K562 (cell line): ENCODE results near the gene RASSF3. TPM values are rescaled to one million over a fixed set of nuclear protein-coding genes. Genes with fewer than 3 reads are reported as not detected.

ENCODE experiments used
- CEBPG ChIP-seq, 3 experiments: fragments of 200-800 bp in 1 of 3; sonication (Bioruptor generic) in 1 of 3; sonication (generic) in 1 of 3; formaldehyde crosslinking in 1 of 3; IDR thresholded peaks in 2 of 3; conservative IDR thresholded peaks in 1 of 3; 2 replicates each; pipeline versions ENCODE4 v1.6.1 to v1.8.0; 2016 to 2022; ENCODE audit warnings: missing compliant biosample characterization in 2 of 3, missing genetic modification characterization in 2 of 3, mild to moderate bottlenecking in 1 of 3, missing genetic modification reagents in 1 of 3
- CREM ChIP-seq: IDR thresholded peaks from 2 replicates; pipeline ENCODE4 v1.6.1; 2014; ENCODE audit warnings: antibody characterized with exemption, low read depth
- CSDE1 ChIP-seq, 2 experiments: fragments of 450-650 bp; IDR thresholded peaks; 2 replicates each; pipeline ENCODE4 v1.6.1; 2016; ENCODE audit warnings: mild to moderate bottlenecking in 1 of 2
- CTBP1 ChIP-seq: fragments of 450-650 bp; IDR thresholded peaks from 2 replicates; pipeline ENCODE4 v1.6.1; 2016; ENCODE audit warnings: borderline replicate concordance
- FOXM1 ChIP-seq, 2 experiments: fragments of 450-650 bp in 1 of 2; sonication (generic) in 1 of 2; formaldehyde crosslinking in 1 of 2; IDR thresholded peaks; 2 replicates each; pipeline versions ENCODE4 v1.6.1 to v1.9.0; 2017 to 2022; ENCODE audit warnings: low read depth in 2 of 2, mild to moderate bottlenecking in 2 of 2, missing genetic modification reagents in 1 of 2, moderate library complexity in 1 of 2
- ILF3 ChIP-seq: fragments of 450-650 bp; IDR thresholded peaks from 2 replicates; pipeline ENCODE4 v1.6.1; 2018; ENCODE audit warnings: antibody characterized with exemption, mild to moderate bottlenecking, moderate library complexity, borderline replicate concordance
- JUN ChIP-seq, 2 experiments: sonication (generic) in 1 of 2; formaldehyde crosslinking in 1 of 2; IDR thresholded peaks; 2 replicates each; pipeline versions ENCODE4 v1.6.1 to v1.8.0; 2012 to 2022; ENCODE audit warnings: borderline replicate concordance in 2 of 2, mild to moderate bottlenecking in 2 of 2, improper control_type of control experiment in 1 of 2, low read depth in 1 of 2, low read length in 1 of 2, missing genetic modification reagents in 1 of 2
- NFATC3 ChIP-seq: fragments of 450-650 bp; IDR thresholded peaks from 2 replicates; pipeline ENCODE4 v1.6.1; 2017; ENCODE audit warnings: mild to moderate bottlenecking
- NFRKB ChIP-seq: fragments of 450-650 bp; IDR thresholded peaks from 2 replicates; pipeline ENCODE4 v1.6.1; 2016; ENCODE audit warnings: low read depth
- NR2C2 ChIP-seq, 2 experiments: fragments of 200-800 bp in 1 of 2; sonication (Bioruptor generic) in 1 of 2; sonication (generic) in 1 of 2; formaldehyde crosslinking in 1 of 2; IDR thresholded peaks; 2 replicates each; pipeline versions ENCODE4 v1.6.1 to v1.8.0; 2016 to 2022; ENCODE audit warnings: mild to moderate bottlenecking in 1 of 2, missing compliant biosample characterization in 1 of 2, missing genetic modification characterization in 1 of 2, missing genetic modification reagents in 1 of 2
- RUNX1 ChIP-seq: sonication (generic); IDR thresholded peaks from 2 replicates; pipeline ENCODE4 v1.6.1; 2016; ENCODE audit warnings: antibody characterized with exemption, low read depth
- SNIP1 ChIP-seq: fragments of 450-650 bp; IDR thresholded peaks from 2 replicates; pipeline ENCODE4 v1.7.1; 2017; ENCODE audit warnings: low read depth, mild to moderate bottlenecking
- TEAD4 ChIP-seq, 2 experiments: sonication (generic) in 1 of 2; formaldehyde crosslinking in 1 of 2; IDR thresholded peaks; 2 replicates each; pipeline versions ENCODE4 v1.6.1 to v1.8.0; 2012 to 2022; ENCODE audit warnings: borderline replicate concordance in 1 of 2, inconsistent platforms in 1 of 2, low read length in 1 of 2, mild to moderate bottlenecking in 1 of 2, missing genetic modification reagents in 1 of 2
- ZZZ3 ChIP-seq: fragments of 450-650 bp; IDR thresholded peaks from 2 replicates; pipeline ENCODE4 v1.6.1; 2016; ENCODE audit warnings: antibody characterized with exemption, mild to moderate bottlenecking, moderate library complexity
- polyA plus RNA-seq, 8 experiments: library from polyadenylated mRNA; depleted of rRNA in 4 of 8; stranded (reverse) in 5 of 8; unstranded in 3 of 8; fragments of >200 nt; fragmentation: Nextera tagmentation in 2 of 8; fragmentation: Illumina TruSeq in 1 of 8; extraction: Ambion mirVana in 2 of 8; extraction: Trizol in 1 of 8; gene quantifications; 2 replicates each; pipeline versions ENCODE4 v1.2.1 to v1.2.3, GENCODE V29; 2011 to 2014; ENCODE audit warnings: inconsistent platforms in 1 of 8, missing spikeins in 1 of 8
- total RNA-seq, 7 experiments: library from RNA; depleted of rRNA in 6 of 7; stranded (reverse); fragments of >200 nt in 6 of 7; fragmentation: Illumina TruSeq in 2 of 7; extraction: Trizol in 2 of 7; gene quantifications; 2 replicates each; pipeline versions ENCODE4 v1.2.1 to v1.2.3, GENCODE V29; 2011 to 2021; ENCODE audit warnings: low replicate concordance in 1 of 7
- TF ChIP-seq, protein P1 (sequence below): sonication (generic); formaldehyde crosslinking; IDR thresholded peaks from 2 replicates; pipeline ENCODE4 v1.8.1; 2023; ENCODE audit warnings: missing genetic modification reagents, mild to moderate bottlenecking, borderline replicate concordance
- TF ChIP-seq, protein P2 (sequence below): sonication (generic); formaldehyde crosslinking; IDR thresholded peaks from 2 replicates; pipeline ENCODE4 v1.9.0; 2022; ENCODE audit warnings: mild to moderate bottlenecking, missing genetic modification reagents
- TF ChIP-seq, protein P3 (sequence below): fragments of 250-450 bp; sonication (Bioruptor Pico); IDR thresholded peaks from 2 replicates; pipeline ENCODE4 v1.6.1; 2021; ENCODE audit warnings: mild to moderate bottlenecking

Gene RASSF3
- total and polyA plus RNA-seq, 9 of the 15 experiments (the other 6 are each of a cell fraction or from before 2014, with no cell fraction given): 3.7 to 39.2 (median 20.2) TPM

DNA sequence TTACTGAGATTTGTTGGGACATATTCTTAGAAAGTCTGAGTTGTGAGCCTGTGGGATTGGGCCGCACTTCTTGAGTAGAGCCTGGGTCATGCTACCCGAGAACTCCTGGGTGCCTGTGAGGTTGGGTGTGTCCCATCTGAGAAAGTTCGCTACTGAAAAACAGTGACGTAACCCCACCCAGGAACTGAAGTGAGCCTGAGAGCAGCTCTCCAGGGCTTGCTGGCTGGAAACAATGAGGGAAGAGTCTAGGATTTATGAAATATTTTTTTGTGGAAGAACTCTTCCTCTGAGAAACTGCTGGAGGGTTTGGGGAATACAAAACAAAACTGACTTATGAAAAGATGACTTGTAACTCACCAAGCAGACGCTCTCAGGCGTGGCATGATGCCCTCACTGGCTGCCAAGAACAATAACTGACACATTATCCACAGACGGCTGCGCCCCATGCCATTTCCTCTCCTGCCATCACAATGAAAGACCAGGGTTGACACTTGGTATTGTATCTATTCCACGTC lies 69.2 kb downstream of the RASSF3 start (continued):
- TF ChIP-seq FOXM1 (IDR thresholded peaks at IDR 0.05; ENCODE audit: low read depth) (no peak), FOXM1 (CRISPR knock-in tag; IDR thresholded peaks at IDR 0.05; ENCODE audit: low read depth) (no peak), RUNX1 (no peak), CSDE1 (IDR thresholded peaks at IDR 0.05) (no peak), CREM (peak; percentile 67), JUN (IDR thresholded peaks at IDR 0.05; ENCODE audit: borderline replicate concordance, low read depth, low read length) (0 out of 2 replicates have a peak, but pooled peaks have one; percentile 51), JUN (CRISPR knock-in tag; IDR thresholded peaks at IDR 0.05; ENCODE audit: borderline replicate concordance) (no peak), ILF3 (no peak), SNIP1 (peak; percentile 80), CEBPG (CRISPR knock-in tag; IDR thresholded peaks at IDR 0.05) (no peak), CEBPG (tag; conservative IDR thresholded peaks at IDR 0.05 in 1 of 2, IDR thresholded peaks at IDR 0.05 in 1 of 2) (peak in 1 of 2 experiments; percentile 67; a peak in 2 of 4 replicates), NFATC3 (peak; percentile 95), ZZZ3 (no peak), CTBP1 (no peak), NFRKB (no peak), TEAD4 (IDR thresholded peaks at IDR 0.05; ENCODE audit: low read length) (no peak), TEAD4 (CRISPR knock-in tag; IDR thresholded peaks at IDR 0.05; ENCODE audit: borderline replicate concordance) (no peak), NR2C2 (CRISPR knock-in tag; IDR thresholded peaks at IDR 0.05) (no peak), NR2C2 (tag; IDR thresholded peaks at IDR 0.05) (no peak; the same call in 1 of the 2 replicates)
- TF ChIP-seq, protein P1, sequence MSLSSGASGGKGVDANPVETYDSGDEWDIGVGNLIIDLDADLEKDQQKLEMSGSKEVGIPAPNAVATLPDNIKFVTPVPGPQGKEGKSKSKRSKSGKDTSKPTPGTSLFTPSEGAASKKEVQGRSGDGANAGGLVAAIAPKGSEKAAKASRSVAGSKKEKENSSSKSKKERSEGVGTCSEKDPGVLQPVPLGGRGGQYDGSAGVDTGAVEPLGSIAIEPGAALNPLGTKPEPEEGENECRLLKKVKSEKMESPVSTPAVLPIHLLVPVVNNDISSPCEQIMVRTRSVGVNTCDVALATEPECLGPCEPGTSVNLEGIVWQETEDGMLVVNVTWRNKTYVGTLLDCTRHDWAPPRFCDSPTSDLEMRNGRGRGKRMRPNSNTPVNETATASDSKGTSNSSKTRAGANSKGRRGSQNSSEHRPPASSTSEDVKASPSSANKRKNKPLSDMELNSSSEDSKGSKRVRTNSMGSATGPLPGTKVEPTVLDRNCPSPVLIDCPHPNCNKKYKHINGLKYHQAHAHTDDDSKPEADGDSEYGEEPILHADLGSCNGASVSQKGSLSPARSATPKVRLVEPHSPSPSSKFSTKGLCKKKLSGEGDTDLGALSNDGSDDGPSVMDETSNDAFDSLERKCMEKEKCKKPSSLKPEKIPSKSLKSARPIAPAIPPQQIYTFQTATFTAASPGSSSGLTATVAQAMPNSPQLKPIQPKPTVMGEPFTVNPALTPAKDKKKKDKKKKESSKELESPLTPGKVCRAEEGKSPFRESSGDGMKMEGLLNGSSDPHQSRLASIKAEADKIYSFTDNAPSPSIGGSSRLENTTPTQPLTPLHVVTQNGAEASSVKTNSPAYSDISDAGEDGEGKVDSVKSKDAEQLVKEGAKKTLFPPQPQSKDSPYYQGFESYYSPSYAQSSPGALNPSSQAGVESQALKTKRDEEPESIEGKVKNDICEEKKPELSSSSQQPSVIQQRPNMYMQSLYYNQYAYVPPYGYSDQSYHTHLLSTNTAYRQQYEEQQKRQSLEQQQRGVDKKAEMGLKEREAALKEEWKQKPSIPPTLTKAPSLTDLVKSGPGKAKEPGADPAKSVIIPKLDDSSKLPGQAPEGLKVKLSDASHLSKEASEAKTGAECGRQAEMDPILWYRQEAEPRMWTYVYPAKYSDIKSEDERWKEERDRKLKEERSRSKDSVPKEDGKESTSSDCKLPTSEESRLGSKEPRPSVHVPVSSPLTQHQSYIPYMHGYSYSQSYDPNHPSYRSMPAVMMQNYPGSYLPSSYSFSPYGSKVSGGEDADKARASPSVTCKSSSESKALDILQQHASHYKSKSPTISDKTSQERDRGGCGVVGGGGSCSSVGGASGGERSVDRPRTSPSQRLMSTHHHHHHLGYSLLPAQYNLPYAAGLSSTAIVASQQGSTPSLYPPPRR (CRISPR knock-in tag): no peak
- TF ChIP-seq, protein P2, sequence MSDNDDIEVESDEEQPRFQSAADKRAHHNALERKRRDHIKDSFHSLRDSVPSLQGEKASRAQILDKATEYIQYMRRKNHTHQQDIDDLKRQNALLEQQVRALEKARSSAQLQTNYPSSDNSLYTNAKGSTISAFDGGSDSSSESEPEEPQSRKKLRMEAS: no peak
- TF ChIP-seq, protein P3, sequence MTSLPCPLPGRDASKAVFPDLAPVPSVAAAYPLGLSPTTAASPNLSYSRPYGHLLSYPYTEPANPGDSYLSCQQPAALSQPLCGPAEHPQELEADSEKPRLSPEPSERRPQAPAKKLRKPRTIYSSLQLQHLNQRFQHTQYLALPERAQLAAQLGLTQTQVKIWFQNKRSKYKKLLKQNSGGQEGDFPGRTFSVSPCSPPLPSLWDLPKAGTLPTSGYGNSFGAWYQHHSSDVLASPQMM: no peak
